GM21526 (cell line): ENCODE measurements around the gene SUOX.
"Not testable (repeated sequence)": the region's sequence is repeated elsewhere in the genome, so short reads cannot be mapped to it uniquely, and the experiment has no call there.

Experiments used
- ATAC-seq: cut with Tn5 transposase; IDR thresholded peaks from one replicate; pipeline ENCODE4 v1.9.1; 2021; ENCODE audit warnings: moderate library complexity; ENCODE audit not compliant: unreplicated experiment, low FRiP score

The SUOX gene

GRCh38 chr12:56017181-56017580 is 20.1 kb downstream of the SUOX start:
- no peak for ATAC-seq

GRCh38 chr12:56018356-56018755 is 21.3 kb downstream of the SUOX start:
- ATAC-seq = no peak

- ATAC-seq = no peak
These were observed 23.5 kb downstream of the SUOX start, which contains the start of gene IKZF4 for GRCh38 chr12:56020423-56021184. Gene IKZF4, plus strand, starts transcription at chr12:56021043. Its CDS starts 451 bp downstream, at chr12:56021494.

GRCh38 chr12:56021889-56022497 is 24.9 kb downstream of the SUOX start:
- no peak for ATAC-seq

- no peak for ATAC-seq
These were observed 31.6 kb downstream of the SUOX start for GRCh38 chr12:56028511-56029165.

- no peak for ATAC-seq
These were observed 32.1 kb downstream of the SUOX start for GRCh38 chr12:56029166-56029519.

- no peak for ATAC-seq
These were observed 32.7 kb downstream of the SUOX start for GRCh38 chr12:56029666-56030293.

GRCh38 chr12:56031987-56032386 is 34.9 kb downstream of the SUOX start:
- no peak for ATAC-seq

- ATAC-seq = no peak
These were observed 37.7 kb downstream of the SUOX start for GRCh38 chr12:56034586-56035332.

- ATAC-seq = no peak
These were observed 40.1 kb downstream of the SUOX start for GRCh38 chr12:56037161-56037560.

- ATAC-seq = no peak
These were observed 41.1 kb downstream of the SUOX start for GRCh38 chr12:56038022-56038655.

GRCh38 chr12:56040151-56040550 is 43.1 kb downstream of the SUOX start:
- no peak for ATAC-seq

GRCh38 chr12:56040963-56041551 is 44.0 kb downstream of the SUOX start:
- no peak for ATAC-seq

- peak; percentile 84 for ATAC-seq
These were observed 44.7 kb downstream of the SUOX start, which contains the start of gene RPS26 for GRCh38 chr12:56041552-56042429. Gene RPS26, plus strand, starts transcription at chr12:56041918. Its CDS starts 249 bp downstream, at chr12:56042167.

GRCh38 chr12:56042430-56042813 is 45.3 kb downstream of the SUOX start:
- ATAC-seq = not testable (repeated sequence)

GRCh38 chr12:56042843-56043242 is 45.8 kb downstream of the SUOX start:
- ATAC-seq = no peak

- ATAC-seq = no peak
These were observed 49.1 kb downstream of the SUOX start for GRCh38 chr12:56046027-56046780.

GRCh38 chr12:56053407-56053893 is 56.4 kb downstream of the SUOX start:
- no peak for ATAC-seq
